GM23338 (cell line): ENCODE results near the gene PIK3R4.

Experiments used
- EZH2 ChIP-seq: fragments of 200-600 bp; sonication (generic); IDR thresholded peaks from one replicate; pipeline ENCODE4 v1.8.0; 2017; ENCODE audit warnings: antibody characterized with exemption, mild to moderate bottlenecking, low read depth; ENCODE audit not compliant: unreplicated experiment
- EZH2phosphoT487 ChIP-seq: fragments of 200-600 bp; sonication (generic); IDR thresholded peaks from one replicate; pipeline ENCODE4 v1.8.1; 2018; ENCODE audit warnings: antibody characterized with exemption; ENCODE audit not compliant: unreplicated experiment
- REST ChIP-seq: IDR thresholded peaks from one replicate; pipeline ENCODE4 v1.6.1; 2018; ENCODE audit warnings: antibody characterized with exemption; ENCODE audit not compliant: unreplicated experiment
- ZNF462 ChIP-seq: fragments of 250-450 bp; sonication (Bioruptor Pico); IDR thresholded peaks from 2 replicates; pipeline ENCODE4 v1.5.0; 2020; ENCODE audit warnings: mild to moderate bottlenecking, moderate library complexity
- TF ChIP-seq, protein P1 (sequence below), 2 experiments: fragments of 200-600 bp in 1 of 2; sonication (generic) in 1 of 2; conservative IDR thresholded peaks; 2 replicates each; pipeline versions ENCODE4 v1.5.1 to v1.6.1; 2016 to 2017; ENCODE audit warnings: antibody characterized with exemption in 2 of 2, low read depth in 2 of 2, mild to moderate bottlenecking in 2 of 2, moderate library complexity in 1 of 2

DNA sequence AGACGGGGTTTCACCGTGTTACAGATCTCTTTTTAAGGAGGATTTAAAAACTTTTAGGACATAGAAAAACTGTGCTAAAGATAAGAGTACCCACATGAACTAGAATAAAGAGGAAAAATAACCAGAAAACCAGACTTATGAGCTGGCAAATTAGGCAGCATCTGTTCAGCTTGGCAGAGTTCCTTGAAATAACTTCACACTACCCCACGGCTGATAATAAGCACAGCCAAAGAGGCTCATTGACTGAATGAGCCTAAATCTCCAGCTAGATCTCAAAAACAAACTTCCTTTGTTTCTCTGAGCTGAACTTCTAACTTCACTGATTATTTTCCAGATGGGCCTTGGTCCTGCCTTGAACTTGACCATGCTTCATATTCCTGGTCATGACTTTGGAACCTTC is 26.7 kb upstream of the PIK3R4 start:
- TF ChIP-seq, protein P1, sequence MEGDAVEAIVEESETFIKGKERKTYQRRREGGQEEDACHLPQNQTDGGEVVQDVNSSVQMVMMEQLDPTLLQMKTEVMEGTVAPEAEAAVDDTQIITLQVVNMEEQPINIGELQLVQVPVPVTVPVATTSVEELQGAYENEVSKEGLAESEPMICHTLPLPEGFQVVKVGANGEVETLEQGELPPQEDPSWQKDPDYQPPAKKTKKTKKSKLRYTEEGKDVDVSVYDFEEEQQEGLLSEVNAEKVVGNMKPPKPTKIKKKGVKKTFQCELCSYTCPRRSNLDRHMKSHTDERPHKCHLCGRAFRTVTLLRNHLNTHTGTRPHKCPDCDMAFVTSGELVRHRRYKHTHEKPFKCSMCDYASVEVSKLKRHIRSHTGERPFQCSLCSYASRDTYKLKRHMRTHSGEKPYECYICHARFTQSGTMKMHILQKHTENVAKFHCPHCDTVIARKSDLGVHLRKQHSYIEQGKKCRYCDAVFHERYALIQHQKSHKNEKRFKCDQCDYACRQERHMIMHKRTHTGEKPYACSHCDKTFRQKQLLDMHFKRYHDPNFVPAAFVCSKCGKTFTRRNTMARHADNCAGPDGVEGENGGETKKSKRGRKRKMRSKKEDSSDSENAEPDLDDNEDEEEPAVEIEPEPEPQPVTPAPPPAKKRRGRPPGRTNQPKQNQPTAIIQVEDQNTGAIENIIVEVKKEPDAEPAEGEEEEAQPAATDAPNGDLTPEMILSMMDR (conservative IDR thresholded peaks at IDR 0.05; ENCODE audit: low read depth in 2 of 2), result no peak
- no peak for TF ChIP-seq REST
- TF ChIP-seq EZH2phosphoT487, result no peak
- no peak for TF ChIP-seq ZNF462 (CRISPR knock-in tag)
- TF ChIP-seq EZH2, result no peak
